KMS-11 (cell line): Measurements from ENCODE around the gene HOXA3.

Source experiments
- H2AFZ ChIP-seq: fragments of 200-600 bp; sonication (generic); 2 replicates; pipeline ENCODE4 v1.6.1; 2016; ENCODE audit warnings: antibody characterized with exemption, mixed run types, low read depth
- H3K27ac ChIP-seq: fragments of 200-600 bp; sonication (generic); 2 replicates; pipeline ENCODE4 v1.6.1; 2016; ENCODE audit warnings: mild to moderate bottlenecking, mixed run types
- H3K27me3 ChIP-seq: fragments of 200-600 bp; sonication (generic); 2 replicates; pipeline ENCODE4 v1.6.1; 2017; ENCODE audit warnings: mild to moderate bottlenecking, low read depth, mixed run types, moderate library complexity; ENCODE audit not compliant: insufficient read depth
- H3K36me3 ChIP-seq: fragments of 200-600 bp; sonication (generic); 2 replicates; pipeline ENCODE4 v1.6.1; 2017; ENCODE audit warnings: mild to moderate bottlenecking, mixed run types; ENCODE audit not compliant: insufficient read depth
- H3K4me1 ChIP-seq: fragments of 200-600 bp; sonication (generic); 2 replicates; pipeline ENCODE4 v1.6.1; 2016; ENCODE audit warnings: mild to moderate bottlenecking, low read depth, mixed run types; ENCODE audit not compliant: poor library complexity, severe bottlenecking
- H3K4me2 ChIP-seq: fragments of 200-600 bp; sonication (generic); 2 replicates; pipeline ENCODE4 v1.7.0; 2016; ENCODE audit warnings: mild to moderate bottlenecking, mixed run types
- H3K4me3 ChIP-seq: fragments of 200-600 bp; sonication (generic); IDR thresholded peaks from 2 replicates; pipeline ENCODE4 v1.6.1; 2017; ENCODE audit warnings: low read depth, low read length, mixed read lengths; ENCODE audit not compliant: insufficient read depth
- H3K79me2 ChIP-seq: fragments of 200-600 bp; sonication (generic); 2 replicates; pipeline ENCODE4 v1.6.1; 2016; ENCODE audit warnings: low read depth, mixed run types; ENCODE audit not compliant: insufficient read depth
- H3K9ac ChIP-seq: fragments of 200-600 bp; sonication (generic); 2 replicates; pipeline ENCODE4 v1.6.1; 2016; ENCODE audit warnings: mild to moderate bottlenecking, mixed run types
- H4K20me1 ChIP-seq: fragments of 200-600 bp; sonication (generic); 2 replicates; pipeline ENCODE4 v1.6.1; 2016; ENCODE audit warnings: mild to moderate bottlenecking, mixed run types; ENCODE audit not compliant: insufficient read depth
- TF ChIP-seq, protein P1 (sequence below): fragments of 200-600 bp; sonication (generic); conservative IDR thresholded peaks from 2 replicates; pipeline ENCODE4 v1.6.1; 2017; ENCODE audit warnings: low read depth, mild to moderate bottlenecking, antibody characterized with exemption, low read length, moderate library complexity, mixed read lengths

Gene HOXA3

DNA sequence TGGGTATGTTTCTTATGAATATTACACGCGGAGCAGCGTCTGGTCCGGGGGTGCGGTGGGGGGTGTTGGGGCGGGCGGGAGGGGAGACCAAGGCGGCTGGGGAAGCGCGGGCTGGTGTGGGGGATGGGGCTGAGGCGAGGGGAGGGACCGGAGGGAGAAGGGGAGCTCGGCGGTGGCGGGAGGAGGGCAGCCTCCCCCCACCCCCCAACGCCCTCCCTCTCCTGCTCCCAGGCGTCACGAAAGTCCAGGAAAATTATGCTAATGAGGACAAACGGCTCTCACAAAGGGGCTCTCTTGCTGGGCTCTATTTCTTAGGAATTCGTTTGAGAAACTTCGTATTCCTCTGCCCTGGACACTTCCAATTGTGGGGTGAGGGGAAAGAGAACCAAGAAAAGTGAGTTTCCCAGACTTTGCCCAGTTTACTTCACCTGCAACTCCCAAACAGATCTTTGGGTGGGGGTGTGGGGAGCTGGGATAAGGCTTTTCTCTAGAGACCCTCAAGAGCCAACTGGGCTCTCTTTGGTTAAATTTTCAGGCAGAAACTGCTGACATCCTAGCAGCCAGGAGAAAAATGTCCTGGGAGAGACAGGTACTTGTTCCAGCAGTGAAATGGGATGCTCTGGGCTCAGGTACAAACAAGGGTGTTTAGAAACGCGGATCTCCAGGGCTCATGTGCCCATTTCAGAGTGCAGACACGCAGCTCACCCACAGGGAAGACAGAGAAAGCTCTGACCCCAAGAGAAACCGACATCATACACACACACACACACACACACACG is 38.2 kb downstream of the HOXA3 start:
- Histone ChIP-seq H3K4me3 (no peak overlapping the region), H3K79me2 (no peaks in the 10 kb centered on the region), H3K9ac (no peak overlapping the region)

DNA sequence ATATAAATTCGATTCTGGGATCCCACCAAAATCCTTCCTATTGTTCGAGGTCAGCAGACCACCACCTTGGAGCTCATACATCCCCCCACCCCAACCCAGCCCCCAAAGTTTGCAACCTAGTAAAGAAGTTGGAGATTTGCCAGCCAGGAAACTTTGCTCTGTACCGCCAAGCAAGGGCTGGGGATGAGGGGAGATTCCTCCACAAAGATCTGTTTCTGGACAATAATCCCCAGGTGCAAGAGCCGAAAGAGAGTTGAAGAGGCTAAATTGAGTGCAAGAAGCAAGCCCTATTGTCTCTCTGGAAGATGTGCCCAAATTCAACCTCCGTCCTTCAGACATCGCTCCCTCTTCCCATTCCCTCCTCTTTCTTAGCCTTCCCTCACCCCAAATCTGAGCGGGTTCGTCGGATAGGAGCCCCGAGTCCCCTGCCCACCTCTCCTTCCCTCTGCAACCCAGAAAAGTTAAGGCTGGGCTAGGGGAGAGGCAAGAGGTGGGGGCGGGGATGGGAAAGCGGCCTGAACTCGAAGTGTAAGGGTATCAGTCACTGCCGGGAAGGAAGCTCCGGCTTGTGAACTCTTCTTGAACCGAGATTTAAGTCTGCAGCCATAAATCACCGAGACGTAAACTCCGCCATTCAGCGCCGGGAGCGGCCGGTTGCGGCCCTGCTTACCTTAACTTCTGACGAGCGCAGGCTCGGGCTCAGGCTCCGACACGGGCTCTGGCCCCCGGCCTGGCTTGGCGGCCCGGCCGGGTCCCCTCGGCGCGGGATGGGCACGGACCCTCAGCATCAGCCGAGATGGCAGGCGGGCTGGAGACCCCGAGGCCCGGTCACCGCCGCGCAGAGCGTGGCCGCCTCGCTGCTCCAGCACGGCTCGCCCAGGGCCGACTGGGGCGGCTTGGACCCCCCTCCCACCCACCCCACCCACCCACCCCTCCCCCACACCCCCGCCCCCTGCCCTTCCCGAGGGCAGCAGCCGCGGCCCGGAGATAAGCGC is 39.1 kb downstream of the HOXA3 start:
- Histone ChIP-seq H3K4me3 (no peak overlapping the region), H3K27ac (no peak overlapping the region)
- TF ChIP-seq, protein P1, sequence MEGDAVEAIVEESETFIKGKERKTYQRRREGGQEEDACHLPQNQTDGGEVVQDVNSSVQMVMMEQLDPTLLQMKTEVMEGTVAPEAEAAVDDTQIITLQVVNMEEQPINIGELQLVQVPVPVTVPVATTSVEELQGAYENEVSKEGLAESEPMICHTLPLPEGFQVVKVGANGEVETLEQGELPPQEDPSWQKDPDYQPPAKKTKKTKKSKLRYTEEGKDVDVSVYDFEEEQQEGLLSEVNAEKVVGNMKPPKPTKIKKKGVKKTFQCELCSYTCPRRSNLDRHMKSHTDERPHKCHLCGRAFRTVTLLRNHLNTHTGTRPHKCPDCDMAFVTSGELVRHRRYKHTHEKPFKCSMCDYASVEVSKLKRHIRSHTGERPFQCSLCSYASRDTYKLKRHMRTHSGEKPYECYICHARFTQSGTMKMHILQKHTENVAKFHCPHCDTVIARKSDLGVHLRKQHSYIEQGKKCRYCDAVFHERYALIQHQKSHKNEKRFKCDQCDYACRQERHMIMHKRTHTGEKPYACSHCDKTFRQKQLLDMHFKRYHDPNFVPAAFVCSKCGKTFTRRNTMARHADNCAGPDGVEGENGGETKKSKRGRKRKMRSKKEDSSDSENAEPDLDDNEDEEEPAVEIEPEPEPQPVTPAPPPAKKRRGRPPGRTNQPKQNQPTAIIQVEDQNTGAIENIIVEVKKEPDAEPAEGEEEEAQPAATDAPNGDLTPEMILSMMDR: no peak

More for the DNA sequence above, 38.2 kb downstream of the HOXA3 start:
- Histone ChIP-seq H3K27me3 (no peaks in the 10 kb centered on the region), H3K4me1 (no peaks in the 10 kb centered on the region), H2AFZ (no peak overlapping the region), H3K36me3 (no peaks in the 10 kb centered on the region), H3K4me2 (no peak overlapping the region), H3K27ac (no peak overlapping the region), H4K20me1 (no peaks in the 10 kb centered on the region)
- TF ChIP-seq, protein P1: no peak

DNA sequence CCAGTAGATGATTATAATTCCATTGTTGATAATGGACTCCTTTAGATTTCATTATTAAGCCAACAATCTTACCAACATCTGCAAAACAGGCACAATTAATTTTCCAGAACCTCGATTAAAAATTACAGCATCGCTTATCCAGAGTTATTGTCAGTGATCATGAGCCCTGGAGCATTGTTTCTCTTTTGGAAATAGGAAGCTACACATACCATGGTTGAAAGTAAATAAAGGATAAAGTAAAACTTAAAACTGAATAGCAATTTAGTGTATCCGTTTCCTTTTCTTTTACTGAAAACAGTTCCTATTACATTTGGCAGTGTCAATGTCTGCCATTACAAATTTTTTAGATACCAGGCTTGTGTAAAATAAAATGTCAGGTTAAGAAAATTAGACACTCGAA is 40.0 kb downstream of the HOXA3 start:
- H3K4me3 ChIP-seq: no peak overlapping the region
- no peak overlapping the region for H3K4me2 ChIP-seq
- TF ChIP-seq, protein P1: no peak
- no peak overlapping the region for H3K9ac ChIP-seq
- no peak overlapping the region for H3K27ac ChIP-seq
- H3K27me3 ChIP-seq: no peaks in the 10 kb centered on the region
- no peaks in the 10 kb centered on the region for H3K79me2 ChIP-seq
- no peaks in the 10 kb centered on the region for H3K4me1 ChIP-seq
- no peaks in the 10 kb centered on the region for H4K20me1 ChIP-seq
- H3K36me3 ChIP-seq: no peaks in the 10 kb centered on the region
- H2AFZ ChIP-seq: no peak overlapping the region

More for the DNA sequence above, 39.1 kb downstream of the HOXA3 start:
- Histone ChIP-seq H3K4me1 (no peaks in the 10 kb centered on the region), H3K27me3 (no peaks in the 10 kb centered on the region), H3K79me2 (no peaks in the 10 kb centered on the region), H3K36me3 (no peaks in the 10 kb centered on the region), H2AFZ (no peak overlapping the region), H3K9ac (no peak overlapping the region), H3K4me2 (no peak overlapping the region), H4K20me1 (no peaks in the 10 kb centered on the region)

DNA sequence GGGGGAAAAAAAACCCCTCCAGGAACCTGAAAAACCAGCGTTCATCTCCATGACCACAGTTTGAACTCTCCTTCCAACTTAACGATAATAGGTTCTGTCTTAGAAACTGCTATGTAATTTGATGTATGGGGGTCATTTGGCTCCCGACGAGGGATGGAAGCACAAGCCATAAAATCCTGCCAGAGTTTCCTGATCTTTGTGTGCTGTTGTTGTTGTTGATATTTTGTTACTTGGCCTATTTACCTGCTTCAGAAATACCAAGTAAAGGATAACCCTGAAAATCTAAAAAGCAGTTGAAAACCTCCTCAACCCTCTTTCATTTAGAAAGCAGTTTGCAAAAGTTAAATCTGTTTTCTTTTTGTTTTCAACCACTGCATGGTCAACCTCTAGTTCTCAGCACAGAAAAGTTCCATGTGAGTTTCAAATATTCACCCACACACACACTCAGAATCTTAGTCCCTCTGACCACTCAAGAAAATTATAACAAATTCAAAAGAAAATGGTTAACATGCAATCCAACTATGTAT is 40.6 kb downstream of the HOXA3 start:
- no peaks in the 10 kb centered on the region for H3K4me1 ChIP-seq
- no peaks in the 10 kb centered on the region for H3K79me2 ChIP-seq
- H3K4me3 ChIP-seq: no peak overlapping the region
- no peak overlapping the region for H3K9ac ChIP-seq
- TF ChIP-seq, protein P1: no peak
- H2AFZ ChIP-seq: no peak overlapping the region
- no peaks in the 10 kb centered on the region for H3K27me3 ChIP-seq
- no peak overlapping the region for H3K4me2 ChIP-seq
- no peaks in the 10 kb centered on the region for H3K36me3 ChIP-seq
- H4K20me1 ChIP-seq: no peaks in the 10 kb centered on the region
- no peak overlapping the region for H3K27ac ChIP-seq
